ENCODE results near the gene KCNG2. TPM values are rescaled to one million over a fixed set of nuclear protein-coding genes. Genes with fewer than 3 reads are reported as not detected.

The KCNG2 gene
- total RNA-seq, 4 donors from 2014 or later = 2.3 to 3.8 (median 3.2) TPM; not detected in 1

DNA sequence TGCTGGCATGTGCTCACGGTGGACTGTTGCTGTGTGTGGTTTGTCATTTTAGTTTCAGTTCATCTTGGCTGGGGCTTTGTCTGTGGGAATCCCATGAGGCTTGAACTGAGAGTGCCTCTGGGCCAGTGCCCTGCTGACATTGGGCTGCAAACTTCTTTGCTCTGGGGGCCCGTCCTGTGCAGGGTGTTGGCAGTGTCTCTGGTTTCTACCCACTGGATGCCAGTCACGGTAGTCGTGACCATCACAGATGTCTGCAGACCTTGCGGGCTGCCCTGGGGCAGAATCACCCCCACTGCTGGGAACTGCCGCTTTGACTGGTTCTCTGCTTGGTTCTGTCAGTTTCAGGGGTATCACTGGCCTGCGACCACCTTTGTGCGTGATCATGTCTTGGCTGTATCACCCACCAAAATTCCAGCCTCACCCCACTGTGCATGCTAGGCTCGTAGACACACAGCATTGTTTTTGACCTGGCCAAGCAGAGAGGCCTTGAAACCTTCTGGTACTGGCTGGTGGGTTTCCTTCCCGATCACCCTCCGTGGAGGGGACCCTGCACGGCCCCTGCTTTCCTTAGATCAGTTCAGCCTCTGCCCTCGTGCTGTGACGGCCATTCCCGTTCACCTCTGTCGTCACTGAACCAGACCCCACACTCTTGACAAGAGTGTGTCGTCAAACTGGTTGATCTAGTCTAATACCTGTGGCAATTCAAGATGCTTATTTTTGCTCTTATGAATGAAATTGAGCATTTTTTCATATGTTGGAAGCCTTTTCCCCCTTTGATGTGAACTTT lies 57.6 kb downstream of the KCNG2 start:
- Histone ChIP-seq H3K27ac (no peak overlapping the region), H3K4me1 (peaks cover 0 to 7% (median 0%) of the 10 kb centered on the region in 4 donors), H3K27me3 (no peaks in the 10 kb centered on the region), H3K9me3 (no peaks in the 10 kb centered on the region), H3K4me3 (no peak overlapping the region), H3K36me3 (no peaks in the 10 kb centered on the region)
- peak in 2 of 3 donors; percentile 34 to 36 for DNase-seq
- TF ChIP-seq POLR2A (IDR thresholded peaks at IDR 0.05) = no peak
- TF ChIP-seq, protein P1, sequence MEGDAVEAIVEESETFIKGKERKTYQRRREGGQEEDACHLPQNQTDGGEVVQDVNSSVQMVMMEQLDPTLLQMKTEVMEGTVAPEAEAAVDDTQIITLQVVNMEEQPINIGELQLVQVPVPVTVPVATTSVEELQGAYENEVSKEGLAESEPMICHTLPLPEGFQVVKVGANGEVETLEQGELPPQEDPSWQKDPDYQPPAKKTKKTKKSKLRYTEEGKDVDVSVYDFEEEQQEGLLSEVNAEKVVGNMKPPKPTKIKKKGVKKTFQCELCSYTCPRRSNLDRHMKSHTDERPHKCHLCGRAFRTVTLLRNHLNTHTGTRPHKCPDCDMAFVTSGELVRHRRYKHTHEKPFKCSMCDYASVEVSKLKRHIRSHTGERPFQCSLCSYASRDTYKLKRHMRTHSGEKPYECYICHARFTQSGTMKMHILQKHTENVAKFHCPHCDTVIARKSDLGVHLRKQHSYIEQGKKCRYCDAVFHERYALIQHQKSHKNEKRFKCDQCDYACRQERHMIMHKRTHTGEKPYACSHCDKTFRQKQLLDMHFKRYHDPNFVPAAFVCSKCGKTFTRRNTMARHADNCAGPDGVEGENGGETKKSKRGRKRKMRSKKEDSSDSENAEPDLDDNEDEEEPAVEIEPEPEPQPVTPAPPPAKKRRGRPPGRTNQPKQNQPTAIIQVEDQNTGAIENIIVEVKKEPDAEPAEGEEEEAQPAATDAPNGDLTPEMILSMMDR (IDR thresholded peaks at IDR 0.05) = no peak

DNA sequence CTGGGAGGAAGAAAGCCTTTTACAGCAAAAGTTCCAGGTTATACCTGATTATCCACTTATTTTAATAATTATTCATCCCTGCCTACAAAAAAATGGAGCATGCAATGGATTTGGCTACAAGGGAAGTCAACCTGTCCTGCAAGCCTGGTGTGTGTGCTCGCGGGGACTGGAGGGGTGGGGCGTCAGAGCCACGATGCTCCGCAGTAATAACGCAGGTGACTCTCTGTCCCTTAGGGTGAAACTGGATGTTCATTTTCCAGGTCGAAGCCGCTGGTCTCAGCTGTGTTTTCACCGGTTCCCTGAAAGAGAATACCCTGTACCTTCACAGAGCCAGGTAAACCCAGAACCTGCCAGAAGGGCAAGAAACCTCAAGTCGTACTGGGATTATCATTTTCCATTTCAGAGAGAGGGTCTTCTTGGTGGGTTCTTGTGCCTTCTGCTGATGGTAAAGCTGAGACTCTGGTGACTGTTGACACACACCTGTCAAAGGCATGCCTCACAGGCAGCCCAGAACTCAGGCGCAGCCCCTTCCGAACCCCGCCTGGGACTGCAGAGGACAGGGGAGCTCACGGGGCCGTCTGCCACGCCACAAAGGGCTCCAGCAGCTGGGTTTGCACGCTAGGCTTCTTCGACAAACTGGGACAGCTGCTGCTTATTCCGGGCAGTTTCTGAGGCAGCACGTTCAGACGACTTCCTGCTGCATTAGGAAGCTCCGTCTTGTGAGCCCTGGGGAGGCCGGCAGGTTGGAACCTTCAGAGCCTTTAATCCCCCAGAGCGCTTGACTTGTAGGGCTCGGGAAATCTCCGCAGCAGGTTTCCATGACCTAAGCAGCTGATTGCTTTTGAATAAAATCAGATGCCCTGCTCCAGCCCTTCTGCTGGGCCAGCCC lies 58.6 kb downstream of the KCNG2 start:
- H3K27me3 ChIP-seq = no peaks in the 10 kb centered on the region
- no peak for TF ChIP-seq POLR2A (IDR thresholded peaks at IDR 0.05)
- TF ChIP-seq, protein P1 (IDR thresholded peaks at IDR 0.05) = no peak
- H3K27ac ChIP-seq = no peak overlapping the region
- H3K9me3 ChIP-seq = no peaks in the 10 kb centered on the region
- H3K36me3 ChIP-seq = no peaks in the 10 kb centered on the region
- no peak overlapping the region for H3K4me3 ChIP-seq
- DNase-seq = peak in 2 of 3 donors; percentile 22 to 42
- peaks cover 0 to 7% (median 0%) of the 10 kb centered on the region in 4 donors for H3K4me1 ChIP-seq

DNA sequence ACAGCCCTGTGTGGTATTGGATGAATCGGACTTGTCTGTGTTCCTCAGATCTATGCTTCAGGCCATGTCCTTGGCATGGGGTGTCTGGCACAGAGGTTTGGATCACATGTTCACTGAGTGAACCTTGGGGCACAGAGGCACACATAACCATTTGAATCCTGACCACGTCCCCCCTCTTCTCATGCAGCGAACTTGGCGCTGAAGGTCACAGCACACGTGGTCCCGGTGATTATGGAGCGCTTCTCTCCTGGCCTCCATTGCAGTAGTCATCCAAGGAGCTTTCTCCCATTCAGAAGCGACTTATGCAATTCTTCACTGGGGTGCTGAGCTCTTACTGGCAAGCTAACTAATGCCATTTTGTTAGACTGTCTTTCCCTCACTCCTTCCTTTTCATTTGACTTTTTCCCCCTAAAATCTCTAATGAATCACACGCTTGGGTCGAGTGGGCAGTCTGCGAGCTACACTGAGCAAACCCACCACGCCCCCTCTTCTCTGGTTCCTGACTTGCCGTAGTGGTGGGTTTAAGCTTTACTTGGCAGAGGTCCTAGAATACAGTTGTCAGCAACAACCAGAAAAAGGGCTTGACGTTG lies 59.4 kb downstream of the KCNG2 start:
- Histone ChIP-seq H3K27ac (no peak overlapping the region), H3K4me1 (peaks cover 0 to 7% (median 0%) of the 10 kb centered on the region in 4 donors), H3K9me3 (no peaks in the 10 kb centered on the region), H3K4me3 (no peak overlapping the region), H3K27me3 (no peaks in the 10 kb centered on the region), H3K36me3 (no peaks in the 10 kb centered on the region)
- peak in 2 of 3 donors; percentile 9 to 24 for DNase-seq
- TF ChIP-seq, protein P1 (IDR thresholded peaks at IDR 0.05) = no peak
- TF ChIP-seq POLR2A (IDR thresholded peaks at IDR 0.05) = no peak

DNA sequence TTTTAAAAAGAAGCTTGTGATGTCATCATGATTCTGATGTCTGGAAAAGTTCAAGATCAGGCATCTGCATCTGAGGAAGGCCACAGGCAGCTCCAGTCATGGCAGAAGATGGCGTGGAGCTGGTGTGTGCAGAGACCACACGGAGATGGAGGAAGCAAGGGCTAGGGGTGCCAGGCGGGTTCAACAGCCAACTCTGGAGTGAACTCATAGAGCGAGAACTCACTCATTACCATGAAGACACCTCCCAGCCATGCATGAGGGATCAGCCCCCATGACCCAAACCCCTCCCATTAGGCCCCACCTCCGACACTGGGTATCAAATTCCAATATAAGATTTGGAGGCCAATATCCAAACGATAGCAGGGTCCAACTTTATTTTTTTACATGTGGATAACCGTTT lies 61.6 kb downstream of the KCNG2 start:
- no peaks in the 10 kb centered on the region for H3K36me3 ChIP-seq
- H3K4me1 ChIP-seq = peaks cover 0 to 7% (median 0%) of the 10 kb centered on the region in 4 donors
- no peak overlapping the region for H3K4me3 ChIP-seq
- TF ChIP-seq, protein P1 (IDR thresholded peaks at IDR 0.05) = no peak
- TF ChIP-seq POLR2A (IDR thresholded peaks at IDR 0.05) = no peak
- DNase-seq = no peak
- H3K9me3 ChIP-seq = no peaks in the 10 kb centered on the region
- H3K27me3 ChIP-seq = no peaks in the 10 kb centered on the region
- no peak overlapping the region for H3K27ac ChIP-seq

DNA sequence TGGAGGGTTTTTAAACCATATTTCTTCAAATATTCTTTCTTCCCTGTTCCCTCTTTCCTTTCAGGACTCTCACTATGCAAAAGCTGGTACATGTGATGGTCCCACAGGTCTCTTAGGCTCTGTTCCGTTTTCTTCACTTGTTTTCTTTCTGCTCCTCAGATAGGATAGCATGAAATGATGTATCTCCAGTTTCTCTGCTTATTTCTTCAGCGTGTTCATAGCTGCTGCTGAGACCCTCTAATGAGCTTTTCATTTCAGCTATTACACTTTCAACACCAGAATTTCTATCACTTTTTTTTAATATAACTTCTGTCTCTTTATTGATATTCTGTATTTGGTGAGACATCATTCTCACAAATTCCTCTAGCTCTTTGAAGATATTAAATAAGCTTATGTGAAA lies 63.9 kb downstream of the KCNG2 start:
- TF ChIP-seq, protein P1 (IDR thresholded peaks at IDR 0.05) = no peak
- TF ChIP-seq POLR2A (IDR thresholded peaks at IDR 0.05) = no peak
- Histone ChIP-seq H3K4me1 (no peaks in the 10 kb centered on the region), H3K4me3 (no peak overlapping the region), H3K36me3 (no peaks in the 10 kb centered on the region), H3K27me3 (no peaks in the 10 kb centered on the region), H3K9me3 (no peaks in the 10 kb centered on the region), H3K27ac (no peak overlapping the region)
- DNase-seq = no peak
